GM18502 (cell line): ENCODE results near the gene USP6.
"Not testable (repeated sequence)": the region's sequence is repeated elsewhere in the genome, so short reads cannot be mapped to it uniquely, and the experiment has no call there.

Experiments used
- ATAC-seq: cut with Tn5 transposase; IDR thresholded peaks from one replicate; pipeline ENCODE4 v1.9.1; 2021; ENCODE audit warnings: mild to moderate bottlenecking; ENCODE audit not compliant: unreplicated experiment, poor library complexity

The USP6 gene

DNA sequence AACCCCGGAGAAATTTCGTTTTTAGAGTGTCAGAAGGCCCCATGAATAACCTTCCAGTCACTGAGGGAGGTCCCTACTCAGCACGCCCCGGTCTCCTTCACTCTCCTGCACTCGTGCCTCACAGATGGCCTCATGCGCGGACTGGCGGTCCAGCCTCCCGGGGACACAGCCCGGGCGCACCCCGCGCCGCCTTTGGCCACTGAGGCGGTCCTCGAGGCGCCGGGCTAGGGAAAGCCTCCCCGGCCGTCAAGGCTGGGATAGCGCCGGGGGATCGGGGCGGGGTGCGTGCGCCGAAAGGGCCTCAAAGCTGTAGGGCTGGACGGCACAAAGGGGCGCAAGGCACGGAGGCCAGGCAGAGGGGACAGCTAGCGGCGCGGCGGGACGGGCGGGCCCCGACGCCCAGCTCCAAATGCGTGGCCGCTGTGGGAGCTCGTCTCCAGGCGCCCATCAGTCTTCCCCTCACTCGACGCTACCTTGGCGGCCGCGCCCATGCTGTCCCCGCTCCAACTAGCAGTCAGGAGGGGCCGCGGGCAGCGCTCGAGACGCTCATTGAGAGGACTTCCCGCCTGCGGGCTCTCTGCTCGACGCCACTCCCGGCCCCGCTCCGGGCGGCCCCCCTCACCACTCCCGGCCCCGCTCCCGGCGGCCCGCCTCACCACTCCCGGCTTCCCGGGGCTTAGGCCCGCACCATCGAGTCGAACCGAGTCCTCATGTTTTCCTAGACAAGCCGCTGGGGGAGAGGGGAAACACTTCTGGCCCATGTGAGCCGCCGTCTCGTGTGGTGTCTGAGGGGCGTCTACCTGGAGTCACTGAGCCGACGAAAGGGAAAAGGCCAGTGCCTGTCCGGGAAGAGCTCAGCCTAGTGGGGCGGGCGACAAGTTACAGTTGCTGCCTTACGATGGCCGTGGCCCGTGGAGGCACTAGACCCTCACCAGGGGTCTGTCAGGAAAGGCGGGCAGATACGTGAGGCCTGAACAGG, at the start of gene USP6:
Gene USP6, plus strand, starts transcription at position 360 of the 979 bp plus-strand sequence. CDS start 14,336 bp downstream, outside the sequence.
- no peak for ATAC-seq

DNA sequence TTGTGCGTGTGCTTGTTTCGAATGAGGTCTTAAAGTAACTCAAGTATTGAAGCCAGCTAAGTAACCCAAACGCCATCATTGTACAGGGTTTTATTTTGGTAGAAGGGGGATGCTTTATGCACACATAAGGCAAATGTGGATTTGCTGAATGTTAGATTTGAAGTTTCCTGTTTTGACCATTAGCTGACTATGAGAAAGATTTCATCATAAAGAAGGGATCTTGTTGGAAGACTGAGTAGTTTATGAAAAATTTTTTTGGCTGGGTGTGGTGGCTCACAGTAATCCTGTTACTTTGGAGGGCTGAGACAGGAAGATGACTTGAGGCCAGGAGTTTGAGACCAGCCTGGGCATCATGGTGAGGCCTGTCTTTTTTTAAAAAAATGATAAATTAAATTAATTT, 47.6 kb upstream of the USP6 start:
- ATAC-seq, result no peak

DNA sequence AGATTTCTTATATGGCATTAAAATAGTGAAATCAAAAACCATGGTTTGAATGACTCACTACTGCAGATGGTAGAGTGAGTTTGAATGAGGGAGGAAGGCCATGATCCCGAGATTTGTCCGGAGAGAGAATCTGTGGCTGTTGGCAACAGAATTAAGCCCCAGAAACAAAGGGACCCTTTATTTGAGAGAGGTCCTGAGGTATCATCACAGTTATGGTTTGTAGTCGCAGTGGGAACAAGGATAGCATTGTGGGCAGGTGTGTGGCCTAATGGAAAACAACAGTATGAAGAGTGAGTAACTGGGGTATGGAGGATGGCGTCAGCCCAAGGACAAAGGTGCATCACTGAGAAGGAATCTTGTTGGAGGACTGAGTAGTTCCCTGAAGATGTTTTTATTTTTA, 46.1 kb upstream of the USP6 start:
- no peak for ATAC-seq

- not testable (repeated sequence) for ATAC-seq
Observed at GRCh38 chr17:5075472-5075871, 40.4 kb upstream of the USP6 start.

DNA sequence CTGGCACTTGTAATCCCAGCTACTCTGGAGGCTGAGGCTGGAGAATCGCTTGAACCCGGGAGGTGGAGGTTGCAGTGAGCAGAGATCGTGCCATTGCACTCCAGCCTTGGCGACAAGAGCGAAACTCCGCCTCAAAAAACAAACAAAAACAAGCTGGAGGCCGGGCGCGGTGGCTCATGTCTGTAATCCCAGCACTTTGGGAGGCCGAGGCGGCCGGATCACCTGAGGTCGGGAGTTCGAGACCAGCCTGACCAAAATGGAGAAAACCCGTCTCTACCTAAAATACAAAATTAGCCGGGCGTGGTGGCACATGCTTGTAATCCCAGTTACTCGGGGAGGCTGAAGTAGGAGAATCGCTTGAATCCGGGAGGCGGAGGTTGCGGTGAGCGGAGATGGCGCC, 38.6 kb upstream of the USP6 start:
- ATAC-seq, result not testable (repeated sequence)

DNA sequence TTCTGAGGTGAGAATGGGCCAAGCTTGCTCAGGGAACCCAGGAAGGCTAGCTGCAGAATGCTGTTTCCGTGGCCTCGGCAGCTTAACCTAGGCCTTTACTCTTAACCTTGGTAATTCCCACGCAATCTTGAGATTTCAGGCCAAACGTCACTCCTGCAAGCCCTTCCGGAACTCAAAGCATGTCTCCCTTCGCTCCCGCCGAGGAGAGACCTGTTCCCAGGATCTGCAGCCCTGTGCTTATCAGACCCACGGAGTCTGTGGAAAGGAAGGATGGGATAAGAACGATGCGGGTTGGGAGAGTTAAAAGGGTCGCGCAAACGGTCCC, 38.1 kb upstream of the USP6 start:
- ATAC-seq, result no peak

GRCh38 chr17:5078106-5079028, 37.5 kb upstream of the USP6 start, which contains the start of gene ZFP3:
TSS of gene ZFP3 (plus strand) at chr17:5078467. CDS start at chr17:5091505, 13,038 bp downstream.
- peak; percentile 89 for ATAC-seq

GRCh38 chr17:5080591-5080990, 35.2 kb upstream of the USP6 start:
- ATAC-seq, result no peak

GRCh38 chr17:5092218-5093010, 23.4 kb upstream of the USP6 start:
- no peak for ATAC-seq

DNA sequence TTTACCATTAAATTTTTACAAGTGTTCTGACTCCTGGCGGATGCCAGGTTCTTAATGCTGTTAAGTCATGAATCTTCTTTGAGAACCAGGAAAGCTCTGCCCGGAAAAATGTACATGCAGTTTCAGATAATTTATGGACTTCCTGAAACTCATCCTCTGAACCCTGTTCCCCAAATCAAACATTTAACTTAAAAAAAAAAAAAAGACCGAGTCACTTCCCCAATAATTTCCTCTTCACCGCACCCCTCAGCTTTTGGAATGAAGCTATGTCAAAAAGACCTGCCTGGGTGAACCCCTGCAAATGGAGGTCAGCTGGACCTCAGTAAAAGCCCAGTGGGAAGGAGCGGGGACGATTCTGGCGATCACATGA, 19.1 kb upstream of the USP6 start:
- ATAC-seq, result no peak

DNA sequence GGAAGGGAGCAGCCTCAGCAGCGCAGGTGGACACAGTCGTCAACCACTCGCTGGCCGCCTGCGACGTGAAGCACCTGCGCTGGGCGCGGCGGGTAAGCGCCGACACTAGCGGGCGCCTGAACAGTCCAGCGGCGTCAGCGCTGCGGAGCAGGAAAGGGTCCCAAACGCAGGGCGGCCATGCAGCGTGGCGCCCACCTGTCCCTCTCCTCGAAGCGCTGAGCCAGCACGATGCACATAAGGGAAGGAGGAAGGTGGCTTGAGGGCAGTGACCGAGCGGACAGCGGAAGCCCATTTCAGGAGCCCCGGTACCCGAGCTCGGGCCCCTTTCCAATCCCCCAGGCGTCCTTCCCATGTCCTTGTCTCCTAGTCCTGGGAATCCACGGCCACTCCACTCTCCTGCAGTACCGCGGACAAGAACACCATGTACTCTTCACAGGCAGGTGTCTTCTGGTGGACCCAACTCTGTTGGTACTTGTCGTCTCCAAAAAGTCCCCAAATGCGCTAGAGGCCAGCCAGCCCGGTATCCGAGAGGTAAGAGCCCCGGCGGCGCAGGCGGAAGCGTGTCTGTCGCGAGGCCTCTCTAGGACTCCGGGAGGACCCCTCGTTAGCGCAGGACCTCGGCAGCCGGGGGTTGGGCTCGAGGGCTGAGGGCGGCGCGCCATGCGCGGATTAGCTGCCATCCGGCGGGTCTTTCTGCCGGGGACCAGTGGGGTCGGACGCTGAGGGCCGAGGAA, 18.6 kb upstream of the USP6 start:
- ATAC-seq, result no peak

GRCh38 chr17:5099271-5099670, 16.6 kb upstream of the USP6 start:
- no peak for ATAC-seq

DNA sequence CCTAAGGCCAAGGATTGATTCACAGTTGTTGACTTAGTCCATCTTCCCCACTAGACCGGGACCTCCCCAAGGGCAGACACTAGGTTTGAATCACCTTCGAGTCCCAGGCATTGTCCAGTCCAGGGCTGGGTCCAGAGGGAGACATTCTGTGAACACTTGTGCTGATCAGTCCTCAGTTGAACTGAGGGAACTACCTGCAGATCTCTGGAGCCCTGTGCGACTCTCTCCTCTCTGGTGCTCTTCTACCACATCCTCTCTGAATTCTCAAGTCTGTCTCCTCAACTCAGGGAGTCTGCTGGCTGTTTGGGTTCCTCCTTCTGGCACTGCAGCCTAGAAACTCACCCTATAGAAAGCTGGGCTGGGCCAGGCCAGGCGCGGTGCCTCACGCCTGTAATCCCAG, 15.0 kb upstream of the USP6 start:
- no peak for ATAC-seq

- ATAC-seq, result no peak
Observed at GRCh38 chr17:5110816-5111215, 5.0 kb upstream of the USP6 start.

- peak; percentile 81 for ATAC-seq
Observed at GRCh38 chr17:5111402-5112204, 4.2 kb upstream of the USP6 start, which contains the start of gene ZNF232. TSS of gene ZNF232 (minus strand) at chr17:5111878. CDS start at chr17:5111822, 56 bp downstream.

- ATAC-seq, result no peak
Observed at GRCh38 chr17:5118219-5118618, 2.4 kb downstream of the USP6 start.

DNA sequence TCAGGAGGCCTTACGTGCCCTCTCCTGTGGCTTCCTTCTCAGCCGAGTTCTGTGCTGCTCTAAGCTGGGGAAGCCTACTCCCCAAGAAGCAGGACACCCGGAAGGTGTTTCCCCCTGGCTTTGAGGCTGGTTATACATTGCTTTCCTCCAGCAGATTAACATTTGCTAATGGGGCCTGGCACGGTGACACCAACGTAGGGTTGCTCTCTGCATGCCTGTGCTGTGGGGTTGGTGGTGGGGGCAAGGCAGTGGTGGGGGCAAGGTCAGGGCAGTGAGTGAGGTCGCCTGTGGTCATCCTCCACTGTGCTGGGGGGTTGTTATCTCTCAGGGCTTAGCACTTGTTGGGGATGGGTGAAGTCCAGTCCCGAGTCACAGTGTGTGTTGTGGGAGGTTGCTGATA, 4.2 kb downstream of the USP6 start:
- no peak for ATAC-seq

DNA sequence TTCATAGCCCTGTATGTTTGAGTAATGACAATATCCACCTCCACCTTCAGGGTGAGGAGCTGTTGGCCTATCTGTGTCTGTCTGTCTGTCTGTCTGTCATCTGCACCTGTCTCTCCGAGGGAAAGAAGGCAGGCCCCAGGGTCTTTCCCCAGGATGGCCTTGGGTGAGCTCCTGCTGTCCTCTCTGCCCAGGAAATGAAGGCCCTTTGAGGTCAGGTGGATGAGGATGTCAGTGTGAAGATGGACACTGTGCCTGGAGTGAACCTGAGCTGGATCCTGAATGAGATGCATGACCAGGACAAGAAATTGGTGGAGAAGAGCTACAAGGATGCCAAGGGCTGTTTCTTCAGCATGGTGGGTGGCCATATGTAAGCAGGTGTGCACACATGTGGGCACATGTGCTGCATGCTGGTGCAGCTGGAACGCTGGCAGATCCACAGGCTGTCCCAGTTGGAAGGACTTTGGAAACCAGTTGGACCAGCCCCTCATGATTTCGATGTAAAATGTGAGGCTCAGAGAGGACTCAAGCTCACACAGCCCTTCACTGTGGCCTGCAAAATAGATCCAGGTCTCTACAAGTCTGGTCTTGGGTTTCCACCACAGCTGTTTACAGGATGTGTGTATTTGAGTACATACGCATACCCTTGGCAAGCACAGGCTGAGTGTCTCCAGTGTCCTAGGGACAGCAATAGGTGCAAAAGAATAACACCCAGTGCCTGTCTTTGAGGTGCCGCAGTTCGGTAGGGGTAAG, 4.8 kb downstream of the USP6 start:
- ATAC-seq, result not testable (repeated sequence)
